HCT116 (cell line): ENCODE data around the gene ZNF423. TPM values are rescaled to one million over a fixed set of nuclear protein-coding genes. Genes with fewer than 3 reads are reported as not detected.

ENCODE experiments used
- ATAC-seq: fragments of 200-7000 bp; cut with Tn5 transposase; 2 replicates; pipeline ENCODE4 v1.9.1; 2020; ENCODE audit warnings: mild to moderate bottlenecking, moderate library complexity
- BruUV-seq: library from RNA; stranded (reverse); fragments of 400-500 nt; replicated peaks from 2 replicates; lab custom pipeline; 2021; lab: Mats Ljungman, UMichigan
- CTCF ChIA-PET: fragments of 300-600 bp; sonication (Branson Sonifier 250); formaldehyde crosslinking; loops from one replicate; lab custom pipeline; 2021; ENCODE audit warnings: antibody characterized with exemption; lab: Charles Lee
- POLR2A ChIA-PET: fragments of 300-600, 350-600 bp; sonication (Branson Sonifier 250); formaldehyde crosslinking; loops from one replicate; lab custom pipeline; 2021; ENCODE audit warnings: antibody characterized with exemption; lab: Charles Lee
- RAD21 ChIA-PET, 2 experiments: fragments of 300-600 bp; sonication (Branson Sonifier 250); formaldehyde crosslinking; loops; one replicate each; lab custom pipeline; 2023; ENCODE audit warnings: low total read pairs in 2 of 2; ENCODE audit not compliant: uncharacterized antibody in 2 of 2, unreplicated experiment in 2 of 2, low non-redundant PET in 1 of 2; lab: Charles Lee
- DNase-seq: peaks from one replicate; pipeline ENCODE4 v3.0.0-alpha.2; 2010; ENCODE audit warnings: low read depth, low spot score
- H2AFZ ChIP-seq: fragments of 200-600 bp; shearing (Covaris generic), sonication (generic); 2 replicates; pipeline ENCODE4 v1.6.1; 2017; ENCODE audit warnings: low read depth, mixed run types, mixed read lengths, antibody characterized with exemption, low read length; ENCODE audit not compliant: poor library complexity, severe bottlenecking
- H3K27ac ChIP-seq: 2 replicates; pipeline ENCODE4 v1.5.1; 2012; ENCODE audit warnings: low read depth, low read length
- H3K27me3 ChIP-seq: fragments of 200-600 bp; sonication (generic); 2 replicates; pipeline ENCODE4 v1.6.1; 2016; ENCODE audit warnings: mixed run types, low read length, mixed read lengths; ENCODE audit not compliant: insufficient read depth
- H3K36me3 ChIP-seq, 2 experiments: fragments of 200-500 bp in 1 of 2; fragments of 200-600 bp in 1 of 2; sonication (Bioruptor generic) in 1 of 2; sonication (generic) in 1 of 2; 2 replicates each; pipeline versions ENCODE4 v1.5.1 to v1.6.1; 2014 to 2016; ENCODE audit warnings: low read length in 2 of 2, inconsistent platforms in 1 of 2, mixed read lengths in 1 of 2, mixed run types in 1 of 2; ENCODE audit not compliant: insufficient read depth in 2 of 2, control insufficient read depth in 1 of 2
- H3K4me1 ChIP-seq, 2 experiments: fragments of 200-600 bp in 1 of 2; sonication (generic) in 1 of 2; 2 replicates each; pipeline versions ENCODE4 v1.5.1 to v1.6.1; 2012 to 2017; ENCODE audit warnings: low read length in 2 of 2, inconsistent platforms in 1 of 2, mild to moderate bottlenecking in 1 of 2, mixed read lengths in 1 of 2, mixed run types in 1 of 2, moderate library complexity in 1 of 2; ENCODE audit not compliant: insufficient read depth in 2 of 2, control insufficient read depth in 1 of 2
- H3K4me2 ChIP-seq: fragments of 200-600 bp; sonication (generic); 2 replicates; pipeline ENCODE4 v1.6.1; 2017; ENCODE audit warnings: mixed run types, low read length, mixed read lengths
- H3K4me3 ChIP-seq, 2 experiments: fragments of 200-600 bp in 1 of 2; sonication (generic) in 1 of 2; replicated peaks in 1 of 2; 2 replicates each; pipeline ENCODE4 v1.5.1; 2011 to 2016; ENCODE audit warnings: low read length in 2 of 2, control low read depth in 1 of 2, low read depth in 1 of 2, mild to moderate bottlenecking in 1 of 2, mixed read lengths in 1 of 2, mixed run types in 1 of 2
- H3K79me2 ChIP-seq: fragments of 200-600 bp; sonication (generic); 2 replicates; pipeline ENCODE4 v1.6.1; 2017; ENCODE audit warnings: mild to moderate bottlenecking, mixed run types, low read length, moderate library complexity, mixed read lengths; ENCODE audit not compliant: insufficient read depth
- H3K9ac ChIP-seq: fragments of 200-600 bp; sonication (generic); 2 replicates; pipeline ENCODE4 v1.6.1; 2016; ENCODE audit warnings: low read length, mixed read lengths
- H3K9me2 ChIP-seq: fragments of 200-600 bp; sonication (generic), shearing (Covaris generic); 2 replicates; pipeline ENCODE4 v1.6.1; 2017; ENCODE audit warnings: mixed run types, mild to moderate bottlenecking, moderate library complexity; ENCODE audit not compliant: insufficient read depth
- H3K9me3 ChIP-seq, 2 experiments: fragments of 200-500 bp in 1 of 2; fragments of 200-600 bp in 1 of 2; sonication (Bioruptor generic) in 1 of 2; sonication (generic) in 1 of 2; 2 replicates each; pipeline ENCODE4 v1.6.1; 2014 to 2017; ENCODE audit warnings: low read length in 2 of 2, mixed read lengths in 2 of 2, inconsistent platforms in 1 of 2, low read depth in 1 of 2, mild to moderate bottlenecking in 1 of 2, mixed run types in 1 of 2, moderate library complexity in 1 of 2; ENCODE audit not compliant: control insufficient read depth in 1 of 2, insufficient read depth in 1 of 2
- H4K20me1 ChIP-seq: fragments of 200-600 bp; sonication (generic), shearing (Covaris generic); 2 replicates; pipeline ENCODE4 v1.6.1; 2017; ENCODE audit warnings: mixed run types, mild to moderate bottlenecking, moderate library complexity; ENCODE audit not compliant: insufficient read depth
- CEBPB ChIP-seq: IDR thresholded peaks from 2 replicates; pipeline ENCODE4 v1.6.1; 2012; ENCODE audit warnings: low read depth
- EGR1 ChIP-seq: IDR thresholded peaks from 2 replicates; pipeline ENCODE4 v1.6.1; 2012; ENCODE audit warnings: low read depth
- ELF1 ChIP-seq: IDR thresholded peaks from 2 replicates; pipeline ENCODE4 v1.6.1; 2012; ENCODE audit warnings: low read depth, borderline replicate concordance
- EZH2phosphoT487 ChIP-seq: fragments of 200-600 bp; IDR thresholded peaks from 2 replicates; pipeline ENCODE4 v1.6.1; 2018; ENCODE audit warnings: antibody characterized with exemption, borderline replicate concordance
- FOSL1 ChIP-seq: IDR thresholded peaks from 2 replicates; pipeline ENCODE4 v1.6.1; 2012; ENCODE audit warnings: low read depth
- JUND ChIP-seq: IDR thresholded peaks from 2 replicates; pipeline ENCODE4 v1.6.1; 2012
- POLR2AphosphoS5 ChIP-seq: IDR thresholded peaks from 2 replicates; pipeline ENCODE4 v1.6.1; 2011; ENCODE audit warnings: mild to moderate bottlenecking, low read depth, low read length, moderate library complexity
- RAD21 ChIP-seq: IDR thresholded peaks from 2 replicates; pipeline ENCODE4 v1.6.1; 2012; ENCODE audit warnings: low read depth, mild to moderate bottlenecking
- SRF ChIP-seq: IDR thresholded peaks from 2 replicates; pipeline ENCODE4 v1.6.1; 2012; ENCODE audit warnings: low read depth
- TCF7L2 ChIP-seq: IDR thresholded peaks from 2 replicates; pipeline ENCODE4 v1.7.0; 2011; ENCODE audit warnings: borderline replicate concordance, inconsistent platforms; ENCODE audit not compliant: insufficient read depth, insufficient read length; ENCODE audit errors: extremely low read depth
- YY1 ChIP-seq: IDR thresholded peaks from 2 replicates; pipeline ENCODE4 v1.6.1; 2011; ENCODE audit warnings: low read length, low read depth, moderate library complexity, mild to moderate bottlenecking; ENCODE audit not compliant: insufficient replicate concordance; ENCODE audit errors: extremely low read depth
- ZFX ChIP-seq: fragments of 450-650 bp; IDR thresholded peaks from 2 replicates; pipeline ENCODE4 v1.6.1; 2017
- ZNF274 ChIP-seq: fragments of 200-500 bp; sonication (Bioruptor generic); IDR thresholded peaks from 2 replicates; pipeline ENCODE4 v1.6.1; 2014; ENCODE audit warnings: mild to moderate bottlenecking, low read depth, low read length, inconsistent platforms
- intact Hi-C: fragments of 100-400 bp; cut with micrococcal nuclease; formaldehyde crosslinking; loops from 2 replicates; pipeline ENCODE4 v1.10.0; 2022
- total RNA-seq: library from RNA; stranded (reverse); gene quantifications from one replicate; pipeline ENCODE4 v1.2.1, GENCODE V29; 2021; ENCODE audit not compliant: unreplicated experiment
- TF ChIP-seq, protein P1 (sequence below): IDR thresholded peaks from 2 replicates; pipeline ENCODE4 v1.6.1; 2012
- TF ChIP-seq, protein P2 (sequence below): IDR thresholded peaks from 2 replicates; pipeline ENCODE4 v1.6.1; 2012; ENCODE audit warnings: low read depth
- TF ChIP-seq, protein P3 (sequence below): IDR thresholded peaks from 2 replicates; pipeline ENCODE4 v1.6.1; 2012
- TF ChIP-seq, protein P4 (sequence below), 3 experiments: fragments of 200-600 bp in 1 of 3; sonication (generic) in 1 of 3; IDR thresholded peaks in 2 of 3; conservative IDR thresholded peaks in 1 of 3; 2 replicates each; pipeline ENCODE4 v1.5.1; 2012 to 2017; ENCODE audit warnings: low read depth in 2 of 3, low read length in 2 of 3, antibody characterized with exemption in 1 of 3, borderline replicate concordance in 1 of 3, control low read depth in 1 of 3, mild to moderate bottlenecking in 1 of 3, mixed read lengths in 1 of 3, mixed run types in 1 of 3, moderate library complexity in 1 of 3; ENCODE audit not compliant: insufficient read depth in 1 of 3
- TF ChIP-seq, protein P5 (sequence below): IDR thresholded peaks from 2 replicates; pipeline ENCODE4 v1.6.1; 2011; ENCODE audit warnings: mild to moderate bottlenecking, low read length, moderate library complexity; ENCODE audit not compliant: insufficient replicate concordance; ENCODE audit errors: extremely low read depth

Gene ZNF423
- total RNA-seq, 1 experiment from 2014 or later: 0.22 TPM

DNA sequence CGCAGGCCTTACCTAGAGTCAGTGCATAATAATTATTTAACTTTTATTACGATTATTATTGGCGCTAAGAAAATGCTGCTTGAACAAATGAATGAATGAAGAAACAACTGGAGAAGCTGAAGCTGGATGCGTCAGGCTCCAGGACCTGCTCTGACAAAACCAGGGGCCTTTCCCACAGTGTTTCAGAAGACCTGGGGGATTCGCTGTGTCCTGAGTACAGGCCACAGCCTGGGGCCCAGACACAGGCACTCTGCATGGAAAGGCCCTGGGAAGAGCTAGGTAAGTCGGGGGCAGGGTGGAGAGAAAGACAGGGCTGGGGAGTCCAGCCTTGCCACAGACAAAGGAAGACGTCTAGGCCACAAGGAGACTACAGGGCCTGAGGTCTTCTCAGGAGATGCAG, 226.1 kb downstream of the ZNF423 start:
- H3K79me2 ChIP-seq: no peaks in the 10 kb centered on the region
- no peaks in the 10 kb centered on the region for H3K9me3 ChIP-seq
- no peaks in the 10 kb centered on the region for H4K20me1 ChIP-seq
- TF ChIP-seq POLR2AphosphoS5 (no peak), RAD21 (no peak), EZH2phosphoT487 (no peak), YY1 (no peak), ZNF274 (no peak), ZFX (no peak), ELF1 (no peak), JUND (no peak), EGR1 (no peak), FOSL1 (no peak), CEBPB (no peak), TCF7L2 (no peak), SRF (no peak)
- TF ChIP-seq, protein P1, sequence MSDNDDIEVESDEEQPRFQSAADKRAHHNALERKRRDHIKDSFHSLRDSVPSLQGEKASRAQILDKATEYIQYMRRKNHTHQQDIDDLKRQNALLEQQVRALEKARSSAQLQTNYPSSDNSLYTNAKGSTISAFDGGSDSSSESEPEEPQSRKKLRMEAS: no peak
- TF ChIP-seq, protein P2, sequence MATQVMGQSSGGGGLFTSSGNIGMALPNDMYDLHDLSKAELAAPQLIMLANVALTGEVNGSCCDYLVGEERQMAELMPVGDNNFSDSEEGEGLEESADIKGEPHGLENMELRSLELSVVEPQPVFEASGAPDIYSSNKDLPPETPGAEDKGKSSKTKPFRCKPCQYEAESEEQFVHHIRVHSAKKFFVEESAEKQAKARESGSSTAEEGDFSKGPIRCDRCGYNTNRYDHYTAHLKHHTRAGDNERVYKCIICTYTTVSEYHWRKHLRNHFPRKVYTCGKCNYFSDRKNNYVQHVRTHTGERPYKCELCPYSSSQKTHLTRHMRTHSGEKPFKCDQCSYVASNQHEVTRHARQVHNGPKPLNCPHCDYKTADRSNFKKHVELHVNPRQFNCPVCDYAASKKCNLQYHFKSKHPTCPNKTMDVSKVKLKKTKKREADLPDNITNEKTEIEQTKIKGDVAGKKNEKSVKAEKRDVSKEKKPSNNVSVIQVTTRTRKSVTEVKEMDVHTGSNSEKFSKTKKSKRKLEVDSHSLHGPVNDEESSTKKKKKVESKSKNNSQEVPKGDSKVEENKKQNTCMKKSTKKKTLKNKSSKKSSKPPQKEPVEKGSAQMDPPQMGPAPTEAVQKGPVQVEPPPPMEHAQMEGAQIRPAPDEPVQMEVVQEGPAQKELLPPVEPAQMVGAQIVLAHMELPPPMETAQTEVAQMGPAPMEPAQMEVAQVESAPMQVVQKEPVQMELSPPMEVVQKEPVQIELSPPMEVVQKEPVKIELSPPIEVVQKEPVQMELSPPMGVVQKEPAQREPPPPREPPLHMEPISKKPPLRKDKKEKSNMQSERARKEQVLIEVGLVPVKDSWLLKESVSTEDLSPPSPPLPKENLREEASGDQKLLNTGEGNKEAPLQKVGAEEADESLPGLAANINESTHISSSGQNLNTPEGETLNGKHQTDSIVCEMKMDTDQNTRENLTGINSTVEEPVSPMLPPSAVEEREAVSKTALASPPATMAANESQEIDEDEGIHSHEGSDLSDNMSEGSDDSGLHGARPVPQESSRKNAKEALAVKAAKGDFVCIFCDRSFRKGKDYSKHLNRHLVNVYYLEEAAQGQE: no peak
- TF ChIP-seq, protein P3, sequence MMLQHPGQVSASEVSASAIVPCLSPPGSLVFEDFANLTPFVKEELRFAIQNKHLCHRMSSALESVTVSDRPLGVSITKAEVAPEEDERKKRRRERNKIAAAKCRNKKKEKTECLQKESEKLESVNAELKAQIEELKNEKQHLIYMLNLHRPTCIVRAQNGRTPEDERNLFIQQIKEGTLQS: no peak
- TF ChIP-seq, protein P4, sequence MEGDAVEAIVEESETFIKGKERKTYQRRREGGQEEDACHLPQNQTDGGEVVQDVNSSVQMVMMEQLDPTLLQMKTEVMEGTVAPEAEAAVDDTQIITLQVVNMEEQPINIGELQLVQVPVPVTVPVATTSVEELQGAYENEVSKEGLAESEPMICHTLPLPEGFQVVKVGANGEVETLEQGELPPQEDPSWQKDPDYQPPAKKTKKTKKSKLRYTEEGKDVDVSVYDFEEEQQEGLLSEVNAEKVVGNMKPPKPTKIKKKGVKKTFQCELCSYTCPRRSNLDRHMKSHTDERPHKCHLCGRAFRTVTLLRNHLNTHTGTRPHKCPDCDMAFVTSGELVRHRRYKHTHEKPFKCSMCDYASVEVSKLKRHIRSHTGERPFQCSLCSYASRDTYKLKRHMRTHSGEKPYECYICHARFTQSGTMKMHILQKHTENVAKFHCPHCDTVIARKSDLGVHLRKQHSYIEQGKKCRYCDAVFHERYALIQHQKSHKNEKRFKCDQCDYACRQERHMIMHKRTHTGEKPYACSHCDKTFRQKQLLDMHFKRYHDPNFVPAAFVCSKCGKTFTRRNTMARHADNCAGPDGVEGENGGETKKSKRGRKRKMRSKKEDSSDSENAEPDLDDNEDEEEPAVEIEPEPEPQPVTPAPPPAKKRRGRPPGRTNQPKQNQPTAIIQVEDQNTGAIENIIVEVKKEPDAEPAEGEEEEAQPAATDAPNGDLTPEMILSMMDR (IDR thresholded peaks at IDR 0.05 in 2 of 3, conservative IDR thresholded peaks at IDR 0.05 in 1 of 3; ENCODE audit: borderline replicate concordance in 1 of 3, insufficient read depth in 1 of 3, low read depth in 2 of 3, low read length in 2 of 3): no peak
- TF ChIP-seq, protein P5, sequence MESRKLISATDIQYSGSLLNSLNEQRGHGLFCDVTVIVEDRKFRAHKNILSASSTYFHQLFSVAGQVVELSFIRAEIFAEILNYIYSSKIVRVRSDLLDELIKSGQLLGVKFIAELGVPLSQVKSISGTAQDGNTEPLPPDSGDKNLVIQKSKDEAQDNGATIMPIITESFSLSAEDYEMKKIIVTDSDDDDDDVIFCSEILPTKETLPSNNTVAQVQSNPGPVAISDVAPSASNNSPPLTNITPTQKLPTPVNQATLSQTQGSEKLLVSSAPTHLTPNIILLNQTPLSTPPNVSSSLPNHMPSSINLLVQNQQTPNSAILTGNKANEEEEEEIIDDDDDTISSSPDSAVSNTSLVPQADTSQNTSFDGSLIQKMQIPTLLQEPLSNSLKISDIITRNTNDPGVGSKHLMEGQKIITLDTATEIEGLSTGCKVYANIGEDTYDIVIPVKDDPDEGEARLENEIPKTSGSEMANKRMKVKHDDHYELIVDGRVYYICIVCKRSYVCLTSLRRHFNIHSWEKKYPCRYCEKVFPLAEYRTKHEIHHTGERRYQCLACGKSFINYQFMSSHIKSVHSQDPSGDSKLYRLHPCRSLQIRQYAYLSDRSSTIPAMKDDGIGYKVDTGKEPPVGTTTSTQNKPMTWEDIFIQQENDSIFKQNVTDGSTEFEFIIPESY: no peak
- TF ChIP-seq, all 23 proteins: peak for 0
- Histone ChIP-seq H3K4me1 (no peaks in the 10 kb centered on the region), H3K9me2 (no peaks in the 10 kb centered on the region), H3K27ac (no peak overlapping the region), H3K9ac (no peak overlapping the region), H3K36me3 (no peaks in the 10 kb centered on the region), H3K4me3 (no peak overlapping the region), H2AFZ (no peak overlapping the region), H3K4me2 (no peak overlapping the region), H3K27me3 (no peaks in the 10 kb centered on the region)
- ATAC-seq (no peak), DNase-seq (no peak)
- RAD21 ChIA-PET: no interaction called here
- CTCF ChIA-PET: no interaction called here
- POLR2A ChIA-PET: no interaction called here
- no TSS peak for BruUV-seq
- intact Hi-C loops: no loop called here
